ENCODE measurements around the gene FHIT. TPM values are rescaled to one million over a fixed set of nuclear protein-coding genes. Genes with fewer than 3 reads are reported as not detected.

The FHIT gene
- total RNA-seq, 1 donor from 2014 or later = 20.2 TPM

DNA sequence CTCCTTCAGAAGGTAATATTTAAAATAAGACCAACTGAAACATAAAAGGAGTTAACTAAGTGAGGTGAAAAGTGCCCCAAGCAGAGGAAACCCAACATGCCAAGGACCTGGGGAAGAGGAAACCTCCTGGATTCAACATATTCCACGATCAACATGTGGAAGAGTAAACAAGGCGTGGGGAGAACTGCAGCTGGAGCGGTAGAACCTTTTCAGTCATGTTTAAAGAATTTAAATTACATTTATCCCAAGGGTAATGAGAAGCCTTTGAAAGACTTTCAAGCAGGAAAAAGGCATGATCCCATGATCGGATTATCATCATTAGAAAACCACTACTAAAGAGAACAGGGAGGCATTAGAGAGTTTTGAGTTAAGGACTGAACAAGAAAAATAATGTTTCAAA lies 330.7 kb downstream of the FHIT start:
- Mint-ChIP-seq H3K27ac (ENCODE audit: unreplicated experiment) (no peak overlapping the region), H3K27me3 (ENCODE audit: unreplicated experiment) (peaks cover 1% of the 10 kb centered on the region), H3K9me3 (ENCODE audit: unreplicated experiment) (no peaks in the 10 kb centered on the region), H3K4me1 (ENCODE audit: unreplicated experiment) (no peaks in the 10 kb centered on the region), H3K36me3 (ENCODE audit: low read depth, unreplicated experiment) (no peaks in the 10 kb centered on the region), H3K4me3 (ENCODE audit: unreplicated experiment) (no peak overlapping the region)
- TF ChIP-seq, protein P1, sequence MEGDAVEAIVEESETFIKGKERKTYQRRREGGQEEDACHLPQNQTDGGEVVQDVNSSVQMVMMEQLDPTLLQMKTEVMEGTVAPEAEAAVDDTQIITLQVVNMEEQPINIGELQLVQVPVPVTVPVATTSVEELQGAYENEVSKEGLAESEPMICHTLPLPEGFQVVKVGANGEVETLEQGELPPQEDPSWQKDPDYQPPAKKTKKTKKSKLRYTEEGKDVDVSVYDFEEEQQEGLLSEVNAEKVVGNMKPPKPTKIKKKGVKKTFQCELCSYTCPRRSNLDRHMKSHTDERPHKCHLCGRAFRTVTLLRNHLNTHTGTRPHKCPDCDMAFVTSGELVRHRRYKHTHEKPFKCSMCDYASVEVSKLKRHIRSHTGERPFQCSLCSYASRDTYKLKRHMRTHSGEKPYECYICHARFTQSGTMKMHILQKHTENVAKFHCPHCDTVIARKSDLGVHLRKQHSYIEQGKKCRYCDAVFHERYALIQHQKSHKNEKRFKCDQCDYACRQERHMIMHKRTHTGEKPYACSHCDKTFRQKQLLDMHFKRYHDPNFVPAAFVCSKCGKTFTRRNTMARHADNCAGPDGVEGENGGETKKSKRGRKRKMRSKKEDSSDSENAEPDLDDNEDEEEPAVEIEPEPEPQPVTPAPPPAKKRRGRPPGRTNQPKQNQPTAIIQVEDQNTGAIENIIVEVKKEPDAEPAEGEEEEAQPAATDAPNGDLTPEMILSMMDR (IDR thresholded peaks at IDR 0.05; ENCODE audit: unreplicated experiment) = no peak
- no peak for DNase-seq (ENCODE audit: low spot score)

DNA sequence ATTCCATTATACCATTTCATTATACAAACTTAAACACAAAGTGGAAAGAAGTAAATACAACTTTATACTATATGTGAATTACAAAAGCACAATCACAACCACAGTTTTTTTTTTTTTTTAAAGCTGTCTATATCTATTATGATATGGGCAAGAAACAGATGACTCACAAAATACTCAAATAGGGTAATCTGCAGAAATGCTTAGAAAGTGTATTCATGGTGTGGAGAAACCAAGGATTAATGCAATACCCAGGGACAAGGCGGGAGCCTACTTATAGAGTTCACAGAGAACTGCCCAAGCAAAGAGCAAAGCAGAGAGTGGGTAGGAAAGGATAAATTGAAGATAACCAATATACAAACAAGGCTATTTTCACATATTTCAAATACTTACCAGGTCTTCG lies 332.0 kb downstream of the FHIT start:
- DNase-seq (ENCODE audit: low spot score) = no peak
- Mint-ChIP-seq H3K4me3 (ENCODE audit: unreplicated experiment) (no peak overlapping the region), H3K27ac (ENCODE audit: unreplicated experiment) (no peak overlapping the region), H3K27me3 (ENCODE audit: unreplicated experiment) (peaks cover 1% of the 10 kb centered on the region), H3K36me3 (ENCODE audit: low read depth, unreplicated experiment) (no peaks in the 10 kb centered on the region), H3K4me1 (ENCODE audit: unreplicated experiment) (no peaks in the 10 kb centered on the region), H3K9me3 (ENCODE audit: unreplicated experiment) (no peaks in the 10 kb centered on the region)
- TF ChIP-seq, protein P1 (IDR thresholded peaks at IDR 0.05; ENCODE audit: unreplicated experiment) = no peak

DNA sequence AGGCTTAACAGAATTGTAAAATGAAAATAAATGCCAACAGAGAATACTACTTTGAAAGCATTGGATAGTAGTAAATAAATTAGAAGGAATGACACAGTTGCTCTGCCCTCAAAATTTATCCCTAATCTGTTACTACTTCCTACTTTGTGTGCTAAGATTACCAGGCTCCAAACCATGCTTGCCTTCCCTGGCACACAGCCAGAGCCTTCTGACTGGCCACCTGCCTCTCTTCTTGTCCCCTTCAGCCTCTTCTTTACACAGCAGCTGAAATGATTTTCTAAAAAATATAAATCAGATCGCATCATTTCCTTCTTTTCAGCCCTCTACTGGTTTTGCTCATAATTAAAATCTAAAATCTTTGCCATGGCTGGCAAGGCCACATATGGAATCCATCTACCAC lies 334.1 kb downstream of the FHIT start:
- Mint-ChIP-seq H3K27me3 (ENCODE audit: unreplicated experiment) (peaks cover 1% of the 10 kb centered on the region), H3K9me3 (ENCODE audit: unreplicated experiment) (no peaks in the 10 kb centered on the region), H3K27ac (ENCODE audit: unreplicated experiment) (no peak overlapping the region), H3K4me3 (ENCODE audit: unreplicated experiment) (no peak overlapping the region), H3K36me3 (ENCODE audit: low read depth, unreplicated experiment) (no peaks in the 10 kb centered on the region), H3K4me1 (ENCODE audit: unreplicated experiment) (no peaks in the 10 kb centered on the region)
- DNase-seq (ENCODE audit: low spot score) = no peak
- TF ChIP-seq, protein P1 (IDR thresholded peaks at IDR 0.05; ENCODE audit: unreplicated experiment) = no peak

DNA sequence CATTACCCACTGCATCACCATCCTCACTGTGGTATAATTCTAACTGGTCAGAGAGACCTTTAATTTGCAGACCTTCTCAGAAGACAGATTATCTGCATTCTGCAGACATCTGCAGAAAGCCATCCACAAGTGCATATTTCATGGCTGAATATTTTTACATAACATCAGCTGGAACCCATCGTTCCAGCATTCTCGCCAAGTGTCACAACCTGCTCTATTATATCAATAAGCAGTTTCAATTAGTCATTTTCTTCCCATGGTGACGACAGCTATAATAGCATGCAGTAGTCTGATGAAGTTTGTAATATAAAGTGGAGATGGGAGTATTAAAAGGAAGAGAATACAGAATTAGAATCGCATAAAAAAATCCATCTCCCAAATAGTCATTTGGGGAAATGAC lies 334.7 kb downstream of the FHIT start:
- TF ChIP-seq, protein P1 (IDR thresholded peaks at IDR 0.05; ENCODE audit: unreplicated experiment) = no peak

DNA sequence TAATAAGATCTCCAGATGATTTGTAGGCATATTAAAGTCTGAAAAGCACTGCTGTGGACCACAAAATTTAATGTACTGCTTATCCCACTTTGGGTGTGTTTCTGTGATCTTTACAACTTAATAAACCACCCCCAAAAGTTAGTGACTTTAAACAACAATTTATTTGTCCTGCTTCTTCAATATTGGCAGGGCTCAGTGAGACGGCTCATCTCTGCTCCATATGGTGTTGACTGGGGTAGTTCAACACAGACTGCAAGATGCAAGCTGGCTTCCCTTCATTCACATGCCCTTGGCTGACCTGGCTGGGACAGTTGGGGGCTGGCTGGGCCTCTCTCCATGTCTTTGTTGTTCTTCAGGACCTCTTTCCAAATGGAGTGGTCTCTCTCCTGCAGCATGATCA lies 337.8 kb downstream of the FHIT start:
- H3K4me1 Mint-ChIP-seq (ENCODE audit: unreplicated experiment) = peaks cover 3% of the 10 kb centered on the region
- H3K27ac Mint-ChIP-seq (ENCODE audit: unreplicated experiment) = no peak overlapping the region
- TF ChIP-seq, protein P1 (IDR thresholded peaks at IDR 0.05; ENCODE audit: unreplicated experiment) = no peak
- no peak for DNase-seq (ENCODE audit: low spot score)
- no peak overlapping the region for H3K4me3 Mint-ChIP-seq (ENCODE audit: unreplicated experiment)
- H3K27me3 Mint-ChIP-seq (ENCODE audit: unreplicated experiment) = peaks cover 4% of the 10 kb centered on the region
- H3K9me3 Mint-ChIP-seq (ENCODE audit: unreplicated experiment) = no peaks in the 10 kb centered on the region
- no peaks in the 10 kb centered on the region for H3K36me3 Mint-ChIP-seq (ENCODE audit: low read depth, unreplicated experiment)

More for the DNA sequence above, 334.7 kb downstream of the FHIT start:
- Mint-ChIP-seq H3K36me3 (ENCODE audit: low read depth, unreplicated experiment) (no peaks in the 10 kb centered on the region), H3K9me3 (ENCODE audit: unreplicated experiment) (no peaks in the 10 kb centered on the region), H3K27me3 (ENCODE audit: unreplicated experiment) (peaks cover 1% of the 10 kb centered on the region), H3K27ac (ENCODE audit: unreplicated experiment) (no peak overlapping the region), H3K4me1 (ENCODE audit: unreplicated experiment) (no peaks in the 10 kb centered on the region), H3K4me3 (ENCODE audit: unreplicated experiment) (no peak overlapping the region)
- no peak for DNase-seq (ENCODE audit: low spot score)
